K562 (cell line): ENCODE measurements around the gene SMG7. TPM values are rescaled to one million over a fixed set of nuclear protein-coding genes. Genes with fewer than 3 reads are reported as not detected.

ENCODE experiments used
- AFF4 ChIP-seq: sonication (generic); formaldehyde crosslinking; IDR thresholded peaks from 2 replicates; pipeline ENCODE4 v1.8.0; 2023; ENCODE audit warnings: mild to moderate bottlenecking, missing genetic modification reagents
- ATF3 ChIP-seq, 2 experiments: fragments of 450-650 bp in 1 of 2; sonication (generic) in 1 of 2; formaldehyde crosslinking in 1 of 2; IDR thresholded peaks in 1 of 2; conservative IDR thresholded peaks in 1 of 2; 2 replicates each; pipeline versions ENCODE4 v1.6.1 to v1.8.1; 2016 to 2023; ENCODE audit warnings: mild to moderate bottlenecking in 2 of 2, moderate library complexity in 2 of 2, inconsistent platforms in 1 of 2, missing genetic modification reagents in 1 of 2
- CREB1 ChIP-seq, 2 experiments: sonication (generic) in 1 of 2; formaldehyde crosslinking in 1 of 2; IDR thresholded peaks; 2 replicates each; pipeline versions ENCODE4 v1.6.1 to v1.8.0; 2012 to 2022; ENCODE audit warnings: inconsistent platforms in 1 of 2, mild to moderate bottlenecking in 1 of 2, missing genetic modification reagents in 1 of 2, moderate library complexity in 1 of 2
- HES1 ChIP-seq: fragments of 450-650 bp; IDR thresholded peaks from 2 replicates; pipeline ENCODE4 v1.6.1; 2016; ENCODE audit warnings: low read depth, mild to moderate bottlenecking, moderate library complexity
- KLF6 ChIP-seq: fragments of 250-450 bp; sonication (Bioruptor Pico); IDR thresholded peaks from 2 replicates; pipeline ENCODE4 v1.4.0; 2020; ENCODE audit warnings: mild to moderate bottlenecking, moderate library complexity, borderline replicate concordance
- MAZ ChIP-seq, 2 experiments: fragments of 450-650 bp in 1 of 2; sonication (generic) in 1 of 2; formaldehyde crosslinking; IDR thresholded peaks in 1 of 2; conservative IDR thresholded peaks in 1 of 2; 2 replicates each; pipeline versions ENCODE4 v1.4.0 to v1.5.0; 2020; ENCODE audit warnings: mild to moderate bottlenecking in 1 of 2, missing genetic modification reagents in 1 of 2
- MCM3 ChIP-seq: fragments of 450-650 bp; IDR thresholded peaks from 2 replicates; pipeline ENCODE4 v1.6.1; 2016
- SAP30 ChIP-seq: fragments of 200-600 bp; sonication (generic); IDR thresholded peaks from 2 replicates; pipeline ENCODE4 v1.6.1; 2012; ENCODE audit warnings: borderline replicate concordance, low read depth, mild to moderate bottlenecking, moderate library complexity, low read length, control low read depth, inconsistent platforms; ENCODE audit not compliant: insufficient read depth, poor library complexity, severe bottlenecking
- SIN3A ChIP-seq, 2 experiments: fragments of 150-350 bp in 1 of 2; IDR thresholded peaks; 2 replicates each; pipeline ENCODE4 v1.6.1; 2011 to 2016; ENCODE audit warnings: borderline replicate concordance in 2 of 2, low read depth in 2 of 2, low read length in 2 of 2, mild to moderate bottlenecking in 2 of 2, moderate library complexity in 2 of 2; ENCODE audit not compliant: control insufficient read depth in 1 of 2
- SMARCC2 ChIP-seq: fragments of 450-650 bp; IDR thresholded peaks from 2 replicates; pipeline ENCODE4 v1.6.1; 2017; ENCODE audit warnings: antibody characterized with exemption, moderate library complexity, mild to moderate bottlenecking, low read depth
- SNAPC5 ChIP-seq: fragments of 250-450 bp; sonication (Bioruptor Pico); IDR thresholded peaks from 2 replicates; pipeline ENCODE4 v1.8.0; 2021; ENCODE audit warnings: moderate library complexity, mild to moderate bottlenecking, inconsistent platforms
- SNIP1 ChIP-seq: fragments of 450-650 bp; IDR thresholded peaks from 2 replicates; pipeline ENCODE4 v1.7.1; 2017; ENCODE audit warnings: low read depth, mild to moderate bottlenecking
- TEAD1 ChIP-seq, 2 experiments: fragments of 450-650 bp in 1 of 2; sonication (generic) in 1 of 2; formaldehyde crosslinking; IDR thresholded peaks; 2 replicates each; pipeline versions ENCODE4 v1.4.0 to v1.8.0; 2020 to 2022; ENCODE audit warnings: mild to moderate bottlenecking in 2 of 2, missing genetic modification reagents in 1 of 2
- TFAM ChIP-seq: fragments of 250-450 bp; sonication (Bioruptor Pico); conservative IDR thresholded peaks from 2 replicates; pipeline ENCODE4 v1.5.0; 2021; ENCODE audit warnings: mild to moderate bottlenecking, moderate library complexity
- ZNF24 ChIP-seq: fragments of 450-650 bp; IDR thresholded peaks from 2 replicates; pipeline ENCODE4 v1.6.1; 2016
- ZNF277 ChIP-seq: fragments of 250-450 bp; sonication (Bioruptor Pico); IDR thresholded peaks from 2 replicates; pipeline ENCODE4 v1.8.0; 2022; ENCODE audit warnings: inconsistent platforms, mild to moderate bottlenecking, moderate library complexity, borderline replicate concordance
- ZNF41 ChIP-seq: fragments of 250-450 bp; sonication (Bioruptor Pico); conservative IDR thresholded peaks from 2 replicates; pipeline ENCODE4 v1.4.0; 2020; ENCODE audit warnings: mild to moderate bottlenecking
- polyA plus RNA-seq, 8 experiments: library from polyadenylated mRNA; depleted of rRNA in 4 of 8; stranded (reverse) in 5 of 8; unstranded in 3 of 8; fragments of >200 nt; fragmentation: Nextera tagmentation in 2 of 8; fragmentation: Illumina TruSeq in 1 of 8; extraction: Ambion mirVana in 2 of 8; extraction: Trizol in 1 of 8; gene quantifications; 2 replicates each; pipeline versions ENCODE4 v1.2.1 to v1.2.3, GENCODE V29; 2011 to 2014; ENCODE audit warnings: inconsistent platforms in 1 of 8, missing spikeins in 1 of 8
- total RNA-seq, 7 experiments: library from RNA; depleted of rRNA in 6 of 7; stranded (reverse); fragments of >200 nt in 6 of 7; fragmentation: Illumina TruSeq in 2 of 7; extraction: Trizol in 2 of 7; gene quantifications; 2 replicates each; pipeline versions ENCODE4 v1.2.1 to v1.2.3, GENCODE V29; 2011 to 2021; ENCODE audit warnings: low replicate concordance in 1 of 7

The SMG7 gene
- total and polyA plus RNA-seq, 9 of the 15 experiments (the other 6 are each of a cell fraction or from before 2014, with no cell fraction given) = 12.4 to 74.6 (median 29.0) TPM

- TF ChIP-seq ATF3 (IDR thresholded peaks at IDR 0.05) (0 out of 2 replicates have a peak, but pooled peaks have one; percentile 6), ATF3 (CRISPR knock-in tag; conservative IDR thresholded peaks at IDR 0.05) (no peak), ZNF277 (CRISPR knock-in tag) (no peak), SNAPC5 (CRISPR knock-in tag) (no peak), TEAD1 (CRISPR knock-in tag; IDR thresholded peaks at IDR 0.05) (0 out of 4 replicates have a peak, but pooled peaks of 1 of the 2 experiments have one; percentile 21), AFF4 (CRISPR knock-in tag) (peak; percentile 40; the same call in 1 of the 2 replicates), SNIP1 (no peak), SAP30 (no peak), SIN3A (IDR thresholded peaks at IDR 0.05; ENCODE audit: borderline replicate concordance in 2 of 2, control insufficient read depth in 1 of 2, low read depth in 2 of 2, low read length in 2 of 2) (0 out of 4 replicates have a peak, but pooled peaks of 1 of the 2 experiments have one; percentile 52), TFAM (CRISPR knock-in tag) (no peak), ZNF24 (no peak), MAZ (CRISPR knock-in tag; conservative IDR thresholded peaks at IDR 0.05 in 1 of 2, IDR thresholded peaks at IDR 0.05 in 1 of 2) (peak; percentile 35 to 69; a peak in 3 of 4 replicates), SMARCC2 (no peak), ZNF41 (CRISPR knock-in tag) (peak; percentile 79; the same call in 1 of the 2 replicates), KLF6 (CRISPR knock-in tag) (no peak), CREB1 (IDR thresholded peaks at IDR 0.05) (no peak), CREB1 (CRISPR knock-in tag; IDR thresholded peaks at IDR 0.05) (0 out of 2 replicates have a peak, but pooled peaks have one; percentile 19), MCM3 (no peak), HES1 (no peak)
Measured at GRCh38 chr1:183567584-183567983, 95.3 kb downstream of the SMG7 start (continued).
